CD4-positive, alpha-beta T cell treated with Interleukin-6 at 100 ng/mL for 8 hours (primary cell): Measurements from ENCODE around the gene KLF14.
A peak's percentile ranks its signal among the peaks of the same experiment; 100 is the strongest.
"Not testable (repeated sequence)": the region's sequence is repeated elsewhere in the genome, so short reads cannot be mapped to it uniquely, and the experiment has no call there.

Experiments
- DNase-seq: peaks from one replicate; pipeline ENCODE4 v3.0.0-alpha.2; 2020; ENCODE audit warnings: mixed read lengths, low spot score

Gene KLF14

GRCh38 chr7:130733931-130734814 lies at the start of gene KLF14:
TSS of gene KLF14 (minus strand) at chr7:130734207. CDS start at chr7:130734033, 174 bp downstream.
- no peak for DNase-seq

GRCh38 chr7:130781346-130781745 lies 47.3 kb upstream of the KLF14 start:
- DNase-seq = no peak

GRCh38 chr7:130777426-130777825 lies 43.4 kb upstream of the KLF14 start:
- no peak for DNase-seq

- not testable (repeated sequence) for DNase-seq
Observed at GRCh38 chr7:130772456-130772855, 38.4 kb upstream of the KLF14 start.

- DNase-seq = no peak
Observed at GRCh38 chr7:130768854-130769253, 34.8 kb upstream of the KLF14 start.

- not testable (repeated sequence) for DNase-seq
Observed at GRCh38 chr7:130764569-130764968, 30.6 kb upstream of the KLF14 start.

GRCh38 chr7:130758429-130759056 lies 24.5 kb upstream of the KLF14 start:
- peak; percentile 15 for DNase-seq

GRCh38 chr7:130756316-130756715 lies 22.3 kb upstream of the KLF14 start:
- no peak for DNase-seq

GRCh38 chr7:130752424-130752823 lies 18.4 kb upstream of the KLF14 start:
- no peak for DNase-seq

GRCh38 chr7:130750755-130751154 lies 16.7 kb upstream of the KLF14 start:
- DNase-seq = no peak

- no peak for DNase-seq
Observed at GRCh38 chr7:130748531-130749389, 14.8 kb upstream of the KLF14 start.

- no peak for DNase-seq
Observed at GRCh38 chr7:130741331-130741995, 7.5 kb upstream of the KLF14 start.

- DNase-seq = no peak
Observed at GRCh38 chr7:130740606-130741005, 6.6 kb upstream of the KLF14 start.

GRCh38 chr7:130736298-130736900 lies 2.4 kb upstream of the KLF14 start:
- DNase-seq = no peak

GRCh38 chr7:130734815-130735716 lies 1.1 kb upstream of the KLF14 start:
- DNase-seq = no peak

GRCh38 chr7:130732980-130733930 lies 752 bp downstream of the KLF14 start:
- no peak for DNase-seq

- no peak for DNase-seq
Observed at GRCh38 chr7:130723784-130724183, 10.2 kb downstream of the KLF14 start.

- DNase-seq = no peak
Observed at GRCh38 chr7:130721486-130722277, 12.3 kb downstream of the KLF14 start.
